Nasal cavity respiratory epithelium epithelial cell of viscerocranial mucosa (primary cell): ENCODE measurements around the gene GPD1. TPM values are rescaled to one million over a fixed set of nuclear protein-coding genes. Genes with fewer than 3 reads are reported as not detected.

ENCODE experiments used
- total RNA-seq: library from RNA; depleted of rRNA; stranded (reverse); fragments of >200 nt; gene quantifications from 2 replicates; pipeline ENCODE4 v1.2.3, GENCODE V29; 2014

Gene GPD1
- total RNA-seq, result under 0.01 and 0.07 TPM in 2 replicates

DNA sequence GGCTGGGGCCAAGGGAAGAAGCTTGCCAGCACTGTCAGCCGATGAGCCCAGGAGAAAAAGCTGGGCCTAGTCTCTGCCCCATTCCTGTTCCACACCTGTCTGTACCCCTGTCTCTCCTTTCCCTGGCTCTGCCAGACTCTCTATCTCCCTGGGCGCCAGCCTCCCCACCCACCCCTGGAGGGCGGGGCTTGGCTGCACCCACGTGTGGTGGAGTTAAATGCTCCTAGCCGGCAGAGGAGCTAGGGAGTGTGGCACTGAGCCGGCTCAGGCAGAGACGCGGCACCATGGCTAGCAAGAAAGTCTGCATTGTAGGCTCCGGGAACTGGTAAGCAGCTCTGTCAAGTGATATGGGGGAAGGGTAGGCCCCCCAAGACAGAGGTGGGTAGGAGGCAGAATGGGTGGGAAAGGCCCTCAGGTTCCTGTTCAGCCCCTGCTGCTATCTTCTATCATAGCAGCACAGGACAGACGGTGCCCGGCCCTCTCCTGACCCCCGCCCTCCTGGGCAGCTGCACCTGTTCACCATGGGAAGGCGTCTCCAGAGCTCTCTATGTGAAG lies at the start of gene GPD1:
Gene GPD1, plus strand, starts transcription at position 242 of the 555 bp plus-strand sequence. Its CDS starts 43 bp downstream, at position 285.

GRCh38 chr12:50057000-50057841 lies 46.6 kb upstream of the GPD1 start, which contains the start of gene ASIC1:
Gene ASIC1 (plus strand): TSS chr12:50057596. CDS start chr12:50058767, 1,171 bp downstream.

DNA sequence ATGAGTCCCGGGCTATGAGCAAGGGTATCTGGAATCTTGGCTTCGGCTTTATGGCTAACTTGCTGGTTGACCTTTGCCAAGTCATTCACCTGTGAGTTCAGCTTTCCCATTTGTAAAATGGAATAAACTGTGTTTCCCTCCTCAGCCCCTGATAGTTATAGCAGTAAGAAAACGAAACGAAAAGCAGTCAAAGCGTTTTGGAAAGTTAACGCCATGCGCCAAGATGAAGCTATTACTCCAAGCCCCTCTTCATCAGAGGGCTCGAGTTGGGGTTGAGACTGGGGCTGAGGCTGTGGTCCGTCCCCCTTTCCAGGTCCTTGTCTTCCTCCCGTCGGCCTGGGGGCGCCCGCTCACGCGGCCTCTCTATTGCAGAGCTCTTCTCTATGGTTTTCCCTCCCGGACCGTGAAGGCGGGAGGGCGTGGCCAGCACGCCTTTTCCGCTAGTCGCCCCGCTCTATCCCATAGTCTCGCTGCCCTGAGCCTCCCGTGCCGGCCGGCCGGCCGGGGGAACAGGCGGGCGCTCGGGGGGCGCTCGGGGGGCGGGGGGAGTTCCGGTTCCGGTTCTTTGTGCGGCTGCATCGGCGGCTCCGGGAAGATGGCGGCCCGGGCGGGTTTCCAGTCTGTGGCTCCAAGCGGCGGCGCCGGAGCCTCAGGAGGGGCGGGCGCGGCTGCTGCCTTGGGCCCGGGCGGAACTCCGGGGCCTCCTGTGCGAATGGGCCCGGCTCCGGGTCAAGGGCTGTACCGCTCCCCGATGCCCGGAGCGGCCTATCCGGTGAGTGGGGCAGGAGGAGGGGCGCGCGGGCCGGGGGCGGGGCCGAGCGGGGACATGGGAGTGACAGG lies 18.8 kb upstream of the GPD1 start, which contains the start of gene SMARCD1:
Gene SMARCD1, plus strand, starts transcription at position 568 of the 840 bp plus-strand sequence. Its CDS starts 28 bp downstream, at position 596.

GRCh38 chr12:50111693-50112455 lies 8.1 kb downstream of the GPD1 start, which contains the start of gene COX14:
Gene COX14 (plus strand): TSS chr12:50112236. CDS start chr12:50120044, 7,808 bp downstream.

Other genes starting within 250 kb of the GPD1 start
- gene FAIM2, start 200.1 kb upstream of the GPD1 start, total RNA-seq, result under 0.01 TPM in 1 of 2 replicates, not detected in the other
- not detected in 2 replicates for gene AQP2, start 153.3 kb upstream of the GPD1 start, total RNA-seq
- gene AQP5, start 142.1 kb upstream of the GPD1 start, total RNA-seq, result 0.34 and 0.43 TPM in 2 replicates
- not detected in 2 replicates for gene AQP6, start 131.1 kb upstream of the GPD1 start, total RNA-seq
- gene RACGAP1, start 78.5 kb upstream of the GPD1 start, total RNA-seq, result 11.6 and 12.7 TPM in 2 replicates
- gene ASIC1, start 46.4 kb upstream of the GPD1 start, total RNA-seq, result 1.0 and 2.1 TPM in 2 replicates
- 42.0 and 61.5 TPM in 2 replicates for gene SMARCD1, start 18.7 kb upstream of the GPD1 start, total RNA-seq
- gene COX14, start 8.2 kb downstream of the GPD1 start, total RNA-seq, result 21.2 and 40.7 TPM in 2 replicates
- 24.3 and 45.5 TPM in 2 replicates for gene CERS5, start 63.4 kb downstream of the GPD1 start, total RNA-seq
- 173 and 203 TPM in 2 replicates for gene LIMA1, start 179.5 kb downstream of the GPD1 start, total RNA-seq